DMS53 treated with DMSO at 0.1 percent for 48 hours (cell line): ENCODE results near the gene IQCE.

ENCODE experiments used
- DNase-seq: peaks from one replicate; lab custom pipeline; 2025; ENCODE audit not compliant: unreplicated experiment; lab: John Stamatoyannopoulos, UW

IQCE gene

DNA sequence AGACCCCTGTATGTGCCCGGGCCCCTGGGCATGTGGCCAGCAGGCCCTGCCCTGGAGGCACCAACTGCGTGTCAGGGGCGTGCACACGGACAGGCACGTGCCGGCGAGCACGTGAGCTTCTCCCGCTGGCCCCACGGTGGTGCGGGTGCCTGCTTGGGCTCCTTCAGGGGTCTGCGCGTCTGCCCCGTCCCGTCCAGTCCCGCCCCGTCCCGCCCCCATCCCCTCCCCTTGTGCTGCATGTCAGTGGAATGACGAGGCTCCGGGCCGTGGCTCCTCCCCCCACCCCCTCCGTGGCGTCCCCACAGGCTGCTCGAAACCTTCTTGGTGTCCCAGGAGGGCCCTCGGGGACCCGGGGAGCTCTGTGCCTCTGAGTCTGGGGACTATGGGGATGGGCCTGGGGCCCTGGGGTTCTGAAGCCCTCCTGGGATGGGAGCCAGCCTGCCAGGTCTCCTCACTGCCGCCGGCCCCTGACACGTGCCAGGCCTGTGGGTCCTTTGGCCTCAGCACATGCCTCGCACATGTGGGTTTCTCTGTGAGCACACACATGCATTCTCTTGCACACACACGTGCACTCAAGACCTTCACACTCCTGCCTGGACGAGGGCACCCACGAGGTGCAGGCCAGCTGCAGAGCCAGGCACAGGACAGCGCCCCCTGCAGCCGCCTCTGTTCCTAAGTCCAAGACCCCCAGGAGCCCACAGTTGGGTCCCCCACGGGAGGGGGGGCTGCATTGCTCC lies 101.7 kb downstream of the IQCE start:
- DNase-seq, result no peak

DNA sequence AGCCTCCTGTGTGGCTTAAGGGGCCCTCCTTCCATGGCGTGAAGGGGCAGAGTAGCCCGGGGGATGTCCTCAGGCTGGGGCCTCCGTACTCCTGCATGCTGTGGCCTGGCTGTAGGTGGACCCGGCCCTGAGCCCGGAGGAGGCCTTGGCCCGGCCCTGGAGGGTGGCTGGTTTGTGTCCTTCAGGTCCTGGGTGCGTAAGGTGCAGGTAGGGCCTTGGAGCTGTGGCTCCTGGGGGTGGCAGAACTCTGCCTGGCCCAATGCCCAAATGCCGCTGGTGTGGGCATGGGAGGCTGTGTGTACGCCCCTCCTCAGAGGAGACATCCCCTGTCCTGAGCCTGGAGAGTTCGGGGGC lies 102.3 kb downstream of the IQCE start:
- DNase-seq, result no peak

DNA sequence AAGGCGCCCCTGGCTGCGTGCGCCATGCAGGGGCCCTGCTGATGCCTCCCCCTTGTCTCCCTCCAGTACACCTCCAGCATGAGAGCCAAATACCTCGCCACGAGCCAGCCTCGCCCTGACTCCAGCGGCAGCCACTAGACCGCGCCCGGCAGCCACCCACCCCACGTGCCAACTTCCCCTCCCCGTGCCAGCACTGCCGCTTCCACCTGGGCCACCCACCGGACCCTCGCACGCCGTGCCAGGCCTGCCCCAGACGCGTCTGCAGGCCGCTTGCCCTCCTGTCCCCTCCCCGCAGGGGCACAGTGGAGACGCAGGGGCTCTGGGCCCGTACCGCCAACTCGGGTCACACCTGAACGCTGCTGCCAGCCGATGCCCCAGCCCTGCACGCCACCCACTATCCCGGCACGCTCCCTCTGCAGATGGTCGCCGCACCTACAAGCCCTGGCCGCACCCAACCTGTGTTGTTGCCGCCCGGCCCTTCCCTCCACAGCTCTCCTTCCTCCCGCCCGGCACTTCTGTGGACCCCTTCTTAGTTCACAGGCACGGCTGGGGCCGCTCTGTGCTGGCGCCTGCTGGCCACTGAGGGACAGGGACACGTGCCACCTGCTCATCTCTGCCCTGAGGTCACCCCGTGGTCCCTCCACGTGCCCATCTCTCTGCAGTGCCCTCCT lies 103.0 kb downstream of the IQCE start:
- no peak for DNase-seq

- DNase-seq, result no peak
Measured at GRCh38 chr7:2662273-2663120, 103.7 kb downstream of the IQCE start.

- DNase-seq, result no peak
Measured at GRCh38 chr7:2663121-2663886, 104.5 kb downstream of the IQCE start.

GRCh38 chr7:2663960-2664359 lies 105.2 kb downstream of the IQCE start:
- DNase-seq, result no peak
